ENCODE results near the gene NCBP2.

GRCh38 chr3:196965804-196966173 lies 23.5 kb upstream of the NCBP2 start:
- TF ChIP-seq CTCF (IDR thresholded peaks at IDR 0.05), result no peak
- TF ChIP-seq EZH2 (IDR thresholded peaks at IDR 0.05), result no peak

Data from neural progenitor cell (in vitro differentiated cells).